NCI-H748 (cell line): ENCODE measurements around the gene CENPP.

Experiments
- DNase-seq: peaks from one replicate; lab custom pipeline; 2025; ENCODE audit not compliant: unreplicated experiment; lab: John Stamatoyannopoulos, UW

The CENPP gene

DNA sequence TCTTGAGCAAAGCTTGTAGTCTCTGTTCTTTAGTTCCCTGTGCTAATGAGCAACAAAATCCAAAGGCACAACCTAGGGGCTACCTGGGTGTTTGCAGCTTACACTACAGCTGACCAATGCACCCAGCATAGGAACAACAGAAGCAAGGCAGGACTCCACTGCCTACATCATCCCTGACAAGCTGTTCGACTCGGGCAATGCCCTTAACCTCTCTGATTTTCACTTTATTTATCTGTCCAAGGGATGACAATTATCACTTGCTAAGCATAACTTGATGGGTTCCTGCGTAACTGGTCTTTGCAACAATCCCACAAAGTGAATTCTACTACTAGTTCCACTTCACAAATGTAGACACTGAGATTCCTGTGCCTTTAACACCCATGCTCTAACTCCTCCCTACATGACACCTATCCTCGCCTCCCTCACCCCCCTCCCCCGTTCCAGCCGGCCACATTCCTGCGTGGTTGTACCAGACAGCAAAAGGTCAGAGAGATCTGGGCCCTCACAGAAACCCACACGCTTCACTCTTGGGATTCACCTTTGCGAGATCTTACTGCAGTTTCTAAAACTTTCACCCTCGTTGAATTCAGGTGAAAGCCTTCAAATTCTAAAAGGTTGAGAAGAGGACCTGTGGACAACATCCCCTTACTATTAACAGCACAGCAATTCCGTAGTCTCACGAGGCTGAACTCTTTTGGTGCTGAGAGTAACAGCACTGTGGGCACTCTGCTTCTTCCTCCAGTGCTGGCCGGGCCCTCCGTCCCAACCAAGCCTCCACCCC is 343.2 kb downstream of the CENPP start:
- DNase-seq, result no peak

DNA sequence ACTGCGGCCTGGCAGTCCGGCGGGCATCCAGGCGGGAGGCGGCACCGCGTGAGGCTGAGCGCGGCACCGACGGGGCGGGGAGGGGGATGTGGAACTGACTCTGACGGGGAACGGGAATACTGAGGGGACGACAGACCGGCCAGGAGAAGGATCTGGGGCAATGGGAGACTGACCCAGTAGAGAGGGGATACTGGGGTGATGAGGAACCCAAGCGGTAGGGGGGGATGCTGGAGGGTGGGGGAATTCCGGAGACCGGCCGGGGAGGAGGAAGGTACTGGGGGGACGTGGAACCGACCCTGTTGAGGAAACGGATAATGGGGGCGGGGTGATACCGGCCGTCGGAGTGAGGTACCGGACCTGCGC is 343.8 kb downstream of the CENPP start:
- peak; percentile 39 for DNase-seq
